NCI-H82 treated with DMSO at 0.1 percent for 48 hours (cell line): ENCODE results near the gene ZNF609.

ENCODE experiments used
- DNase-seq: peaks from one replicate; lab custom pipeline; 2025; ENCODE audit not compliant: unreplicated experiment; lab: John Stamatoyannopoulos, UW

The ZNF609 gene

GRCh38 chr15:64500695-64501395, 40.5 kb downstream of the ZNF609 start:
- peak; percentile 89 for DNase-seq

- DNase-seq: peak; percentile 97
These were observed 41.0 kb downstream of the ZNF609 start for GRCh38 chr15:64501396-64501715.

GRCh38 chr15:64502151-64502550, 41.8 kb downstream of the ZNF609 start:
- no peak for DNase-seq

GRCh38 chr15:64502551-64502950, 42.2 kb downstream of the ZNF609 start:
- no peak for DNase-seq

GRCh38 chr15:64503197-64503596, 42.8 kb downstream of the ZNF609 start:
- peak; percentile 90 for DNase-seq

- DNase-seq: no peak
These were observed 43.3 kb downstream of the ZNF609 start for GRCh38 chr15:64503640-64504039.

GRCh38 chr15:64507293-64507802, 47.0 kb downstream of the ZNF609 start:
- no peak for DNase-seq

- DNase-seq: no peak
These were observed 47.5 kb downstream of the ZNF609 start for GRCh38 chr15:64507845-64508244.

- DNase-seq: no peak
These were observed 53.4 kb downstream of the ZNF609 start for GRCh38 chr15:64513823-64514222.

- peak; percentile 71 for DNase-seq
These were observed 54.8 kb downstream of the ZNF609 start for GRCh38 chr15:64515196-64515595.

GRCh38 chr15:64515825-64516224, 55.4 kb downstream of the ZNF609 start:
- DNase-seq: no peak

GRCh38 chr15:64519897-64520296, 59.5 kb downstream of the ZNF609 start:
- DNase-seq: no peak

- DNase-seq: peak; percentile 23
These were observed 60.8 kb downstream of the ZNF609 start for GRCh38 chr15:64521201-64521600.

GRCh38 chr15:64521726-64522164, 61.4 kb downstream of the ZNF609 start:
- DNase-seq: peak; percentile 99

- DNase-seq: no peak
These were observed 61.9 kb downstream of the ZNF609 start for GRCh38 chr15:64522226-64522823.

GRCh38 chr15:64523240-64523639, 62.9 kb downstream of the ZNF609 start:
- DNase-seq: no peak

- no peak for DNase-seq
These were observed 64.4 kb downstream of the ZNF609 start for GRCh38 chr15:64524778-64525177.

- no peak for DNase-seq
These were observed 65.6 kb downstream of the ZNF609 start for GRCh38 chr15:64525828-64526530.

- no peak for DNase-seq
These were observed 67.0 kb downstream of the ZNF609 start for GRCh38 chr15:64527263-64527984.

- DNase-seq: no peak
These were observed 68.5 kb downstream of the ZNF609 start for GRCh38 chr15:64528871-64529270.

- no peak for DNase-seq
These were observed 70.1 kb downstream of the ZNF609 start for GRCh38 chr15:64530472-64530871.
